ENCODE measurements around the gene UBE2J2.
"Not testable (repeated sequence)": the region's sequence is repeated elsewhere in the genome, so short reads cannot be mapped to it uniquely, and the experiment has no call there.

UBE2J2 gene

DNA sequence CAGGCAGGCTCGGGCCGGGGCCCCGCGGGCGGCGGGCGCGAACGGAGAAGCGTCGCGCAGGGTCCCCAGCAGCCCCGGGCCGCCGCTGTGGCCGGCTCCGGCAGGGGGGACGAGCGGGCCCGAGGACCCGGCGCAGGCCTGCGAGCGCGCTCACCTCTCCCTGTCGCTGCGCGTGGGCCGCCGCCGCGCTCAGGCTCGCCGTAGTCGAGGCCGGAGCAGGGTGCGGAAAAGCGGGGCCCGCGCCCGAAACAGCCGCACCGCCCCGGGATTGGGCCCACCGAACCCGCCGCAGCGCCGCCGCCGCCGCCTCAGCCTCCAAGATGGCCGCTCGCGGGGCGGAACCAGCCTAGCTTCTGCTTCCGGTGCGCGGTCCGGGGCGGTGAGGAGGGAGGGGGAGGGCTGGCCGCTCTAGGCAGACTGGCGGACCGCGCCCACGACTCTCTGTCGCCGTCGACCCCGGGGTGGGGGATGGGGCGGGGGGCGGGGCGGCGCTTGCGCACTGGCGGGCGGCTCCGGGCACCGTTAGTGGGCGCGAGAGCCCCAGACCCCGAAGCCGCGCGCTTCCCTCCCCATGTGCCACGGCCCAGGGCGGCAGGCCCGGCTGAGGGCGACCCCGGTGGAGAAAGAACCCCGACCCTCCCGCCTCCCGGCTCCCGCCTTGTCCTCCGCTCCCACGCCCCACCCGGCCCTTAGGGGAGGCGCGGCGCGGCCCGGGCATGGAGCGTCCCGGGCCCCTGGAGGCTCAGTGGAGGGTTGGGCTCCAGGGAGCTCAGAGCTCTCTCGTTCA, at the start of gene UBE2J2:
Gene UBE2J2, minus strand, starts transcription at position 343 of the 787 bp plus-strand sequence. CDS start 5,862 bp downstream, outside the sequence.
- DNase-seq: peak; percentile 95

DNA sequence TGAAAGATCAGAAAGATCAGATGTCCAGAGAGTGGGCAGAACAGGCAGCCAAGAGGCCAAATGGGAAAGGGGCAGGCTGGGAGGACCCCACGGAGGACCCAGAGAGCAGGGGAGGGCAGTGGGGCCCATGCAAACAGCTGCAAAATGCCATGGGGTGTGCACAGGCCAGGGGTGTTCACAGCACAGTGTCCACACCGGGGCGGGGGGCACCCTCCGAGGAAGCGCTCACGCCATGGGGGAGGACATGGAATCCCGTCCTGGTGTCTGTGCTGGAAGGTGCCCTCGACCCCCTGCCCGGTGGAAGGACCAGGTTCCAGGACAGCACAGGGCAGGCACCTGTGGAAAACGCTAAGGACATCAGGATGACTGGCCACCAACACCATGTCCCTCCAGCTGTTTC, 49.3 kb upstream of the UBE2J2 start:
- DNase-seq: no peak

DNA sequence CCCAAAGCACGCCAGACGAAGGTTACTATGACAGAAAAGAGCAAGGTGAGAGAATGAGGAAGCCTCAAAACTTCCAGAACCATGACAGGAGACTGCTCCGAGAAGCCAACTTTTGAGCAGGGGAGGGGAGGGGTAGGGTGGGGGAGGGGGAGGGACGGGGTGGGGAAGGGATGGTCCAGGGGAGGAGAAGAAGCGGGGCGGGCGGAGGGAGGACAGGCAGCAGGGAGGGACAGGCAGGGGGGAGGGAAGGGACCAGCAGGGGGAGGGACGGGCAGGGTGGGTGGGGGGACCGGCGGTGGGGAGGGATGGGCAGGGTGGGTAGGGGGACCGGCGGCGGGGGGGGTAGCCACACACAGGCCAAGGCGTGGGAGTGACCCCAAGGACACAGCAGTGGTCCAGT, 48.8 kb upstream of the UBE2J2 start:
- DNase-seq: no peak

DNA sequence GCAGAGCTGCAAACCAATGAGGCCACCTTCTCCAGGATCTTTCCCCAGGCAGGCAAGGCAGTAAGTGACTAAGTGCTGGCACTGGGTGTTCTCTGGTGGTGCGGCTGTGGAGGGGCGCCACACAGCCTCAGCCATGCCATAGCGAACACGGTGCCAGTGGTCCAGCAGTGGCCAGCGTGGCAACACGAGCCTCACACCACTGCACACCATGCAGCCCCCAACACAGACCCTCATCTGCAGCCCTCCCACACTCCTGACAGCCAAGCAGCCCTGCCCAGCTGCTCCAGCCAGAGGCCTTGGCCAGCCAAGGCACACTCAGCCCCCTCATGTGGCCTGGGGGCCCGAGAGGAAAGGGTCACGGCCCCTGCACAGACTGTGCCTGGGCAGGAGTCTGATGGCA, 47.8 kb upstream of the UBE2J2 start:
- DNase-seq: no peak

GRCh38 chr1:1320666-1321448, 47.2 kb upstream of the UBE2J2 start:
- no peak for DNase-seq

- no peak for DNase-seq
Observed at GRCh38 chr1:1319646-1319941, 45.9 kb upstream of the UBE2J2 start.

DNA sequence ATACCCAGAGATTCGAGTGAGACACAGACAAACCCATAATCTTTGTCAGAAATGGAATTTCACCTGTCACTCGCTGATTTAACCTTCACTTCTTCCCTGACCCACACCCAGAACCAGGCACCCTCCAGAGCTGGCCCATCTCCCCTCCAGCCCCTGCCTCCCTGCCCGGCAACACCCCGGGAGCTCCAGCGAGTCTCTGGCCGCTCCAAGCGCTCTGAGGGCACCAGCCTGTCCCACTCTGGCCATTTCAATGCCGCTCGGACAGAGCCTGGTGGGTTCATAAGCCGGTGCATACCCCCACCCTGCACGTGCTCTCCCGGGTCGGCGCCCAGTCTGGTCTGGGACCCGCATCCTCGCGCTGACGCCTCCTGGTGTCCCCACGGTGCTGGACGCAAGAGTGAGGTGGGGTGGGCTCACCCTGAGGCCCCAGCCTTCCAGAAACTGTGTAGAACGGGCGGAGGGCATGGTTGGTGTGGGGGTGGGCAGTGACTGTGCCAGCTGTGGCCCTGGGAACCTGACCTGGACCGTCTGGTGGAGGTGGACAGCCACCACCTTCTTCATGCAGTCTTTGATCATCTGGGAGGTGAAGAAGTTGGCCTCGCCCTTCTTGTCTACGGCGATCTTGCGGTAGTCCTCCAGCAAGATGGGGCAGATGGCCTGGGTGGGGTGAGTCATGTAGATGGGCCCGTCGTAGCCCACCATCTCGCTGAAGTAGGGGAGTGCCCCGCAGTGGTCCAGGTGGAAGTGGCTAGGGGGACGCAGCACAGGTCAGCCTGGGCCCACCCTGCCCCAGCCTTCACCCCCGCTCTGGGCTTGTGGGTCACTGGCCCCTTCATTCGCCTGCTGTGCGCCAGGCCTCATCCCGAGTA, 45.4 kb upstream of the UBE2J2 start:
- DNase-seq: no peak

DNA sequence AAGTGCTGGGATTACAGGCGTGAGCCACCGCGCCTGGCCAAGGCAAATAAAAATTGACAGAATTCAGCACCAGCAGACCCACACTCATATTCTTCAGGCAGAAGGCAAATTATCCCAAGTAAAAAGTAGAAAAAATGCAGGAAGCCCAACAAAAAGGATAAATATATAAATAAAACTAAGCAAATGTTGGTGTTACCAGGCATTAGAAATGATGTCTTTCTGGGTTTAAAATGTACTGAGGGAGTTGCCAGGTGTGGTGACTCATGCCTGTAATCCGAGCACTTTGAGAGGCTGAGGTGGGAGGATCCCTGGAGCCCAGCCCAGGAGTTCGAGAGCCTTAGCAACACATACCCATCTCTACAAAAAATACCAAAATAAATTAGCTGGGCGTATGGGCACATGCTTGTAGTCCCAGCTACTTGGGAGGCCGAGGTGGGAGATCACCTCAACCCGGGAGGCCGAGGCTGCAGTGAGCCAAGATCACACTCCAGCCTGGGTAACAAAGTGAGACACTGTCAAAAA, 44.5 kb upstream of the UBE2J2 start:
- DNase-seq: no peak

DNA sequence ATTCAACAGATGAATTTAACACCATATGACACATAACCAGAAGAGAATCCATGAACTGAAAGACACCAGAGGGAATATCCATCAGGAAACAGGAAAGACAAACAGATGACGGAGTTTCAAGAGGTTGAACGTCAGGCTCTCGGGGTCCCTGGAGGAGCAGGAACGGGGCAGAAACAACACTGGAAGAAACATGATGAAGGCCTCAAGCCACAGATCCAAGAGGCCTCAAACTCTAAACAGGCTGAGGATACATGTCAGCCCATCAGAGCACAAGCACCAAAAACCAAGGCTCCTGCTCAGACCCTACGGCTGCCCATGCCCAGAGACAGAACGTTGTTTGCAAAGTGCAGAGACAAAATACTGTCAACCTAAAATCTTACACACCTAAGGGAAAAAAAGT, 43.8 kb upstream of the UBE2J2 start:
- DNase-seq: no peak

DNA sequence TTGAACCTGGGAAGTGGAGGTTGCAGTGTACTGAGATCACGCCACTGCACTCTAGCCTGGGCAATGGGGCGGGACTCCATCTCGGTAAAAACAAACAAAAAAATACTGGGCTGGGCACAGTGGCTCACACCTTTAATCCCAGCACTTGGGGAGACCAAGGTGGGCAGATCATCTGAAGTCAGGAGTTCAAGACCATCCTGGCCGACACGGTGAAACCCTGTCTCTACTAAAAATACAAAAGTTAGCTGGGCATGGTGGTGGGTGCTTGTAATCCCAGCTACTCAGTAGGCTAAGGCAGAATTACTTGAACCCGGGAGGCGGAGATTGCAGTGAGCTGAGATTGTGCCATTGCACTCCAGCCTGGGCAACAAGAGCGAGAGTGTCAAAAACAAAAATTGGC, 42.5 kb upstream of the UBE2J2 start:
- not testable (repeated sequence) for DNase-seq

GRCh38 chr1:1315435-1315954, 41.8 kb upstream of the UBE2J2 start:
- DNase-seq: no peak

DNA sequence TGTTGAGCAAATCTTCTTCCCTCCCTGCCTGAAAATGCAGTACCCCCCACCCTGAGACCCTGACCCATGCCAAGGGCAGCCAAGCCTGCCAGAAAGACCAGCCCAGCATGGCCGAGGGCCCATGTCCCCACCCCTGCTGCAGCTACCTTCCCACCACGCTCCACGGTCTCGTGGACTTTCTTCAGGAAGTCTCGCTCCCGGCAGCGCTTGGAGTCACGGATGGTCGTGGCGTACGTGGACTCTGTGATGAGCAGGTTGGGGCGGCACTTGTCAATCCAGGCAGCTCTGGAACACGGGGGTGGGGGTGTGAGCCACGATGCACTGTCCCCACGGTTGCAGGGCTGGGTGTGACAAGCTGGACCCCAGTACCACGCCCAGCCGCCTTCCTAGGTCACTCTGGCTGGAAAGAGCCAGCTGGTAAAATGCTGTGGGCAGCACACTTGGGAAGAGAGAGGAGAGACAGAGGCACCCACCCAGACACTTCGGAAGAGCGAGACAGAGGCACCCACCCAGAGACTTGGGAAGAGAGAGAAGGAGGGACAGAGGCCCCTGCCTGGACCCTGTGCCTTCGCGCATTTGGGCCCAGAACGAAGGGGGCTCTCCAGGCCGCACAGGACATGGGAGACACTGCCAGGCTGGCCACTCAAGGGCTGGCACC, 41.2 kb upstream of the UBE2J2 start:
- no peak for DNase-seq

- DNase-seq: no peak
Observed at GRCh38 chr1:1314237-1314586, 40.6 kb upstream of the UBE2J2 start.

- no peak for DNase-seq
Observed at GRCh38 chr1:1313500-1314236, 40.0 kb upstream of the UBE2J2 start.

- DNase-seq: no peak
Observed at GRCh38 chr1:1312450-1313314, 39.0 kb upstream of the UBE2J2 start.

DNA sequence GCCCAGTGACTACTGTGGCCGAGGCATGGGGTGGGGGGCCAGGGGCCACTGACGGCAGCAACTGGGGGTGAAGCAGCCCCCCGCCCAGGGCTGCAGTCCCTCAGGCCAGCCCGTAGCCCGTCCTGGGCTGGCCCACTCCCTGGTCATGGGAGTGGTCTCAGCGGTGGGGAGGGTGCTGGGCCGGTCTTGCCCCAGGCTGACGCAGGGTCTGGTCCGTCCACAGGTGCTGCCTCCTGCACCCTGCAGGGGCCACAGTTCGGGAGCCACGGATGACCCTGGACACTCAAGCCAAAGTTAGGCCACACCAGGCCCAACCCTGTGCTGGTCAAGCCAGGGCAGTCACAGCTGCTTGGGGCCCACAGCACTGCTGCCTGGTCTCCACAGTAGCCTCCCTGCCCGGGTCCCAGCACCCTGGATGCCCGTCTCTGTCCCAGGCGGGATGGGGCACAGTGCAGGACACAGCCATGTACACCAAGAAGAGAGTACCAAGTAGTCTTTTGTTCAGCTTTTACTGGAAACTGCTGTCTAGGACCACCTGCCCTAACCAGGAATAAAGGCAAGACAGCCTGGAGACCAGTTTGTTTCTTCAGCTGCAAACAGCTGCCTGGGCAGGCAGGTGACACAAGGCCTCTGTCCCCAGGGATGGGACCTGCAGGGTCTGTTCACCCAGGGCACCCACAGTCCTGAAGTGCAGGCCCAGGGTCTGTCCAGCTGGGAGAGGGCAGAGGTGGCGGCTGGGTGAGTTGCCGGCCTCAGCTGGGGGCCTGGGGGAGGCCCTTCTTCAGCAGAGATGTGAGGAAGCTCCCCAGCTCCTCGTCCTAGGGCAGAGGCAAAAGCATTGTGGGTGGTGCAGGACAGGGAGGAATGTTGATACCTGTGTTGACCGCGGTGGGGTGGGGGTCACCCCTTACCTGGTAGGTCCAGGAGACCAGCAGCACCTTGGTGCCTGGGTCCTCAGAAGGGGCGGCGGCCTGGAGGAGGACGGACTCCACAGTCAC, 37.8 kb upstream of the UBE2J2 start:
- no peak for DNase-seq

DNA sequence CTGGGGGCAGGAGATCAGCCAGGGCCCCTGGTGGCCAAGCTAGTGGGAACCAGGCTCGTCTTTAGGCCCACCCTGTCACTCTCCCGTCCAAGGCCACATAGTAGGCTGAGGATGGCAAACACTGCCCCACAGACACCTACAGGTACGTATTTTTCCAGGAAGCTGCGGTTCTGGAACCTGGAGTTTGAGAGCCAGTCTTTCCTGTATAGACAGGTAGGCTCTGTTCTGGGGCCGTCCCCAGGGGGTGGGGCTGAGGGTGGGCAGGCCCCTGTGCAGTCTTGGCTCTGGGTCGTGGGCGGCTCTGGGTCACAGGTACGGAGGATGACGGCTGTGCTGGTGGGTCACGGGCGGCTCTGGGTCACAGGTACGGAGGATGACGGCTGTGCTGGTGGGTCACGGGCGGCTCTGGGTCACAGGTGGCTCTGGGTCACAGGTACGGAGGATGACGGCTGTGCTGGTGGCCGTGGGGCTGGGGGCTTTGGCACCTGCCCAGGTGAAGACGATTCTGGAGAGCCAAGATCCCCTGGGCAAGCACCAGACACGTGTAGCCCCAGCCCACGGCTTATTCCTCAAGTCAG, 36.9 kb upstream of the UBE2J2 start:
- no peak for DNase-seq

- no peak for DNase-seq
Observed at GRCh38 chr1:1310109-1310385, 36.4 kb upstream of the UBE2J2 start.

All from suppressor macrophage treated with lipopolysaccharide for 4 hours (primary cell).